Measurements from ENCODE around the gene USF1.
A peak's percentile ranks its signal among the peaks of the same experiment; 100 is the strongest.
"Not testable (repeated sequence)": the region's sequence is repeated elsewhere in the genome, so short reads cannot be mapped to it uniquely, and the experiment has no call there.

The USF1 gene

GRCh38 chr1:161077426-161077825, 31.6 kb upstream of the USF1 start:
- no peak for DNase-seq

GRCh38 chr1:161076410-161076809, 30.6 kb upstream of the USF1 start:
- DNase-seq, result no peak

GRCh38 chr1:161074676-161075368, 29.0 kb upstream of the USF1 start:
- DNase-seq, result peak; percentile 64

GRCh38 chr1:161073474-161074121, 27.8 kb upstream of the USF1 start:
- no peak for DNase-seq

- DNase-seq, result no peak
These were observed 27.1 kb upstream of the USF1 start for GRCh38 chr1:161072751-161073449.

- DNase-seq, result peak; percentile 15
These were observed 26.2 kb upstream of the USF1 start for GRCh38 chr1:161071886-161072371.

GRCh38 chr1:161070761-161071160, 25.0 kb upstream of the USF1 start:
- DNase-seq, result no peak

GRCh38 chr1:161069731-161070270, 24.0 kb upstream of the USF1 start, which contains the start of gene ARHGAP30:
TSS of gene ARHGAP30 (minus strand) at chr1:161069891. CDS start at chr1:161069624, 267 bp downstream.
- DNase-seq, result no peak

- no peak for DNase-seq
These were observed 23.5 kb upstream of the USF1 start for GRCh38 chr1:161069241-161069640.

GRCh38 chr1:161068306-161069234, 22.8 kb upstream of the USF1 start:
- DNase-seq, result peak; percentile 16

- DNase-seq, result no peak
These were observed 20.9 kb upstream of the USF1 start for GRCh38 chr1:161066694-161067093.

- DNase-seq, result not testable (repeated sequence)
These were observed 19.9 kb upstream of the USF1 start for GRCh38 chr1:161065681-161066080.

- not testable (repeated sequence) for DNase-seq
These were observed 18.2 kb upstream of the USF1 start for GRCh38 chr1:161063936-161064335.

- no peak for DNase-seq
These were observed 15.6 kb upstream of the USF1 start for GRCh38 chr1:161061419-161061818.

- DNase-seq, result no peak
These were observed 13.5 kb upstream of the USF1 start for GRCh38 chr1:161059293-161059692.

- no peak for DNase-seq
These were observed 9.0 kb upstream of the USF1 start for GRCh38 chr1:161054805-161055204.

- DNase-seq, result no peak
These were observed 8.5 kb upstream of the USF1 start for GRCh38 chr1:161054232-161054631.

- no peak for DNase-seq
These were observed 7.1 kb upstream of the USF1 start for GRCh38 chr1:161052899-161053298.

- no peak for DNase-seq
These were observed 5.4 kb upstream of the USF1 start for GRCh38 chr1:161051219-161051618.

- no peak for DNase-seq
These were observed 3.4 kb upstream of the USF1 start for GRCh38 chr1:161048949-161049722.
